ENCODE measurements around the gene CIT. TPM values are rescaled to one million over a fixed set of nuclear protein-coding genes. Genes with fewer than 3 reads are reported as not detected.

Gene CIT
- total and polyA plus RNA-seq, 2 experiments from 2014 or later: 1.4 to 30.3 TPM

DNA sequence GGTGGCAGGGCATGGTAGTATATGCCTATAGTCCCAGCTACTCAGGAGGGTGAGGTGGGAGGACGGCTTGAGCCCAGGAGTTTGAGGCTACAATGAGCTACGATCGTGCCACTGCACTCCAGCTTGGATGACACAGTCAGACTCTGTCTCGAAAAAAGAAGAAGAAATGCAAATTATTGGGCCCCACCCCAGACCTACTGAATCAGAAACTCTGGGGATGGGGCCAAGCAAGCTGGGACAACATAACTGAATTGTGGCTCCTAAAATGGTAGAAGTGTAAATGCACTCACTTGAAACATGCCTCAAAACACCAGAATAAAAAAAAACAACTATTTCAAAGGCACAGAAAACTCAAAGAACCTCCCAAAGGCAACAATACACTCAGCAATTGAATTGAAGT, 37.0 kb downstream of the CIT start:
- no peak overlapping the region for H3K27ac ChIP-seq
- H3K27me3 ChIP-seq: no peaks in the 10 kb centered on the region
- TF ChIP-seq, protein P1, sequence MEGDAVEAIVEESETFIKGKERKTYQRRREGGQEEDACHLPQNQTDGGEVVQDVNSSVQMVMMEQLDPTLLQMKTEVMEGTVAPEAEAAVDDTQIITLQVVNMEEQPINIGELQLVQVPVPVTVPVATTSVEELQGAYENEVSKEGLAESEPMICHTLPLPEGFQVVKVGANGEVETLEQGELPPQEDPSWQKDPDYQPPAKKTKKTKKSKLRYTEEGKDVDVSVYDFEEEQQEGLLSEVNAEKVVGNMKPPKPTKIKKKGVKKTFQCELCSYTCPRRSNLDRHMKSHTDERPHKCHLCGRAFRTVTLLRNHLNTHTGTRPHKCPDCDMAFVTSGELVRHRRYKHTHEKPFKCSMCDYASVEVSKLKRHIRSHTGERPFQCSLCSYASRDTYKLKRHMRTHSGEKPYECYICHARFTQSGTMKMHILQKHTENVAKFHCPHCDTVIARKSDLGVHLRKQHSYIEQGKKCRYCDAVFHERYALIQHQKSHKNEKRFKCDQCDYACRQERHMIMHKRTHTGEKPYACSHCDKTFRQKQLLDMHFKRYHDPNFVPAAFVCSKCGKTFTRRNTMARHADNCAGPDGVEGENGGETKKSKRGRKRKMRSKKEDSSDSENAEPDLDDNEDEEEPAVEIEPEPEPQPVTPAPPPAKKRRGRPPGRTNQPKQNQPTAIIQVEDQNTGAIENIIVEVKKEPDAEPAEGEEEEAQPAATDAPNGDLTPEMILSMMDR (IDR thresholded peaks at IDR 0.05; ENCODE audit: low read depth, low read length): no peak
- H3K36me3 ChIP-seq: no peaks in the 10 kb centered on the region
- H3K4me1 ChIP-seq (ENCODE audit: low read depth): no peaks in the 10 kb centered on the region
- H3K4me3 ChIP-seq: no peak overlapping the region
- H3K9me3 ChIP-seq (ENCODE audit: low read depth): no peaks in the 10 kb centered on the region
- no peak for DNase-seq (ENCODE audit: low read depth in 1 of 2, low spot score in 1 of 2)

DNA sequence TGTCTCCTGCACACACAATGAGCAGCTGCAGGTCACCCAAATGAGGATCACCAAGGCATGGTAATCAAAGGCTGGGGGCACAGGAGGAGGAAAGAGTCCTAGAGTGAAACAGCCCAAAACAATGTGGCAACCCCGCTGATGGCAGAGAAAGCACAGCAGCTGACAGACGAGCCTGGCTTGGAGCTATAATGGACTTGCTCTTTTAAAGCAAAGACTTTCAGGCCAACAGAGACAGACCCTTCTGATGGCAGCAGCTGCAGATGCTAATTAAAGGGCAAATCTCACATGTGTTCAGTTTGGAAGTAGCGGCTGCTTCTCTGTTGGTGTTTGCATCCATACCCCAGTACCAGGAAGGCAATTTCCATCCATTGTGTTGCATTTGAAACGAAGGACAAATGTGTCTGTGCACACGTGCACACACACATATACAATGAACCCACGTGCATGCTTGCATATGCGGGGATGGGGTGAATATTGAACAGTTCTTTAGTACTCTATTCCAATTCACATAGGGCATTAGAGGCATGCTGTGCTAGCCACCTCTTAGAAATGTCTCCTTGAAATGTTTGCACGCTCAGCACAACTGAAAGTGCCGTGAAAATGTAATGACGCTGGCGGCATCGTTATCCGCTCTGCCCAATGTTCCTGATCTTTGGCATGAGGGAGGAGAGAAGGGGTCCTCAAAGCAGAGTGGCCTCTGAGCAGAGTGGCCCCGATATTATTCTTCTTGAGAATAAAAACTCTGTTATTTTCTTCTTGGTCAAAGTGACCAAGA, 38.1 kb downstream of the CIT start:
- H3K27ac ChIP-seq: no peak overlapping the region
- TF ChIP-seq, protein P1 (IDR thresholded peaks at IDR 0.05; ENCODE audit: low read depth, low read length): no peak

DNA sequence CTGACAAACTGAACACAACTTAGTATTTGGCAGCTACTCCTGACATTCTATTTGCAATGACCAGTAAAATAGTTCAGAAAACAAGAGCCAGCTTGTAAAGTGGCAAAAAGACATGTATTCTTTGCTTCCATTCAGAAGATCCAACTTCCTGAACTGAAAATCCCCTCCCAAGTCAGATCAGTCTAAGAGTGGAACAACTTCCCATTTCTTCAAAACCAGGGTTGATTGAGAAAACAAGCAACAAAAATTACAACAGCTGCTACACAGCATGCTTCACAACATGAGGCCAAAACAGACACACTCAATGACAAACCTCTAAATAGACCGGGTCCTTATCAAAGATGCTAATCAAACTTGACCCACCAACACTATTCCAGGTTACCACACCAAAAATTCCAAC, 40.3 kb downstream of the CIT start:
- Histone ChIP-seq H3K27ac (no peak overlapping the region), H3K27me3 (no peaks in the 10 kb centered on the region), H3K4me3 (no peak overlapping the region), H3K9me3 (ENCODE audit: low read depth) (no peaks in the 10 kb centered on the region), H3K4me1 (ENCODE audit: low read depth) (no peaks in the 10 kb centered on the region), H3K36me3 (no peaks in the 10 kb centered on the region)
- TF ChIP-seq, protein P1 (IDR thresholded peaks at IDR 0.05; ENCODE audit: low read depth, low read length): no peak
- no peak for DNase-seq (ENCODE audit: low read depth in 1 of 2, low spot score in 1 of 2)

More for the DNA sequence above, 38.1 kb downstream of the CIT start:
- Histone ChIP-seq H3K9me3 (ENCODE audit: low read depth) (no peaks in the 10 kb centered on the region), H3K4me1 (ENCODE audit: low read depth) (no peaks in the 10 kb centered on the region), H3K27me3 (no peaks in the 10 kb centered on the region), H3K36me3 (no peaks in the 10 kb centered on the region), H3K4me3 (no peak overlapping the region)
- DNase-seq (ENCODE audit: low read depth in 1 of 2, low spot score in 1 of 2): no peak

DNA sequence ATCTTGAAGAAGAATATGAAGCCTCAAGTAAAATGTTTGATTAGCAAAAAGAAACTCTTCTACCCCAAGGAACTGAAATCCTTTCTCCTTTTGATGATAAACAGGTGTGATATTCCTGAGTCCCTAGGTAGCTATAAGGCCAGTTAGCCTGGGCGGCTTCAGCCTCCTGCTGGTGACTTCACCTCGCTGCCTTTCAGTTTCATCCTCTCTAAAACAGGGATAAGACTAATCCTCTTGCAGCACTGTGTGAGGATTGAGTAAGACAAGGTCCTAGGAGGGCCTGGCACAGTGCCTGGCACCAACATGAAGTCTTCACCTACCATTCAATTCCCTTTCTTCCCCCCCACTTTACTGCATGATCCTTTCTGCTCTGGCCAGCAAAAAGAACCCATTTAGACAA, 42.1 kb downstream of the CIT start:
- H3K27me3 ChIP-seq: no peaks in the 10 kb centered on the region
- H3K9me3 ChIP-seq (ENCODE audit: low read depth): no peaks in the 10 kb centered on the region
- TF ChIP-seq, protein P1 (IDR thresholded peaks at IDR 0.05; ENCODE audit: low read depth, low read length): peak; percentile 14
- no peak overlapping the region for H3K27ac ChIP-seq
- no peak overlapping the region for H3K4me3 ChIP-seq
- H3K36me3 ChIP-seq: no peaks in the 10 kb centered on the region
- DNase-seq (ENCODE audit: low read depth in 1 of 2, low spot score in 1 of 2): peak in 1 of 2 donors; percentile 29
- H3K4me1 ChIP-seq (ENCODE audit: low read depth): no peaks in the 10 kb centered on the region

DNA sequence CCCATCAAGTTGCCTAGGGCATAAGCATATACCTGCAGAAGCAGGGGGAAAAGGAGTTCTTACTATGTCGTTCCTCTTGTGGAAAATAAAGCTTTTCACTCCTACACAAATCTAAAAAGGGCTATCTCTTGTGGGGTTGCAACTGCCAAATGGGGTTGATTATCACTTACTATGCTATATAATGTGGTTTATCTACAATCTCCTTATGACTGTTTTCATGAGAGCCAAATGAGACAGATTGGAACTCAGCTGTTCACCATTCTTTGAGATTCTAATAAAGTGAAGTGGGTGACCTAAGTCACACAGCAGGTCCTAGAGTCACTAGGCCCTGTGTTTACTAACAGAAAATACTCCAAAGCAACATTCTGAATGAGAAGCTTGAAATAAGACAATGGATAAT, 47.7 kb downstream of the CIT start:
- H3K36me3 ChIP-seq: no peaks in the 10 kb centered on the region

More for the DNA sequence above, 47.7 kb downstream of the CIT start:
- no peak for DNase-seq (ENCODE audit: low read depth in 1 of 2, low spot score in 1 of 2)
- no peak overlapping the region for H3K27ac ChIP-seq
- no peaks in the 10 kb centered on the region for H3K4me1 ChIP-seq (ENCODE audit: low read depth)
- H3K4me3 ChIP-seq: no peak overlapping the region
- H3K9me3 ChIP-seq (ENCODE audit: low read depth): no peaks in the 10 kb centered on the region
- H3K27me3 ChIP-seq: no peaks in the 10 kb centered on the region
- TF ChIP-seq, protein P1 (IDR thresholded peaks at IDR 0.05; ENCODE audit: low read depth, low read length): no peak

All from cardiac muscle cell (in vitro differentiated cells and primary cell).